GM19455 (cell line): ENCODE measurements around the gene SGSM1.

Experiments
- ATAC-seq: cut with Tn5 transposase; IDR thresholded peaks from one replicate; pipeline ENCODE4 v1.9.1; 2021; ENCODE audit not compliant: unreplicated experiment

Gene SGSM1

GRCh38 chr22:24975813-24976341 is 169.9 kb downstream of the SGSM1 start:
- no peak for ATAC-seq

DNA sequence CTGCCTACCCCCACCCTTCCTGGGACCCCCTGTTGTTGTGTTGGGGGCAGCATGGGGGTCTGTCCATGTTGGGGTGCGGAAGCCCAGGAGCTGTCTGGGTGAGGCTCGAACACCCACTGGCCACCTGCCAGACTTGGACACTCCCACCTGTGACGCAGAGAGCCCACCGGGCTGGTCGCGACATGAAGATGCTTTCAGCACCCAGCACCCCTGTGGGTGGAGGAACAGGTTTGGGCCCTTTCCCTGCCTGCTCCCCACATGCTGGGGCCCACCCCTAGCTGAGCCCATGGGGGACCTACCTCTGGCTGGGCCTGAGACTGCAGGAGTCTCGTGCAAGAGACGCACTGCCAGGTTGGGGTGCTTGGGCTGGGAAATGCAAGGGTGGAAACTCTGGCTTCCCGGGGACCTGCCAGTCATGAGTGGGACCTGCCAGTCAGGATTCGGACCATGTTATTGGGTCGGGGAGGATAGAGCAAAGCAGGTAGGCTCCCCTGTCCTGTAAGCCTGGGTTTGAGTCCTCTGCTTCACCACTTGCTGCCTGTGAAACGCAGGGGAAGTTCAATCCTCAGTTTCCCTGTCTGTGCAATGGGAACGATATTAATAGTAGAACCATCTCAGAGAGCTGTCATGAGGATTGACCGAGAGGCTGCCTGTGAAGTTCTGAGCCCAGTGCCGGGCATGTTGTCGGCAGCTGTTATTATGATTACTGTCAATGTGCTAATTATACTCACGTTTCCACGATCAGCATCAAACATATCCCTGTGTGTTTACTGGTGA is 170.6 kb downstream of the SGSM1 start:
- no peak for ATAC-seq
